ENCODE results near the gene DTNB. TPM values are rescaled to one million over a fixed set of nuclear protein-coding genes. Genes with fewer than 3 reads are reported as not detected.

DTNB gene
- total RNA-seq, 2 donors from 2014 or later = 4.3 to 4.4 TPM

GRCh38 chr2:25529034-25529433 lies 144.3 kb downstream of the DTNB start:
- H3K36me3 ChIP-seq = no peaks in the 10 kb centered on the region
- H3K4me1 ChIP-seq = no peaks in the 10 kb centered on the region
- H3K4me3 ChIP-seq = no peak overlapping the region
- no peaks in the 10 kb centered on the region for H3K9me3 ChIP-seq
- H3K27ac ChIP-seq = no peak overlapping the region
- no peaks in the 10 kb centered on the region for H3K27me3 ChIP-seq
- DNase-seq (ENCODE audit: low spot score) = no peak
- TF ChIP-seq CTCF (IDR thresholded peaks at IDR 0.05) = no peak

GRCh38 chr2:25528173-25528572 lies 145.2 kb downstream of the DTNB start:
- no peaks in the 10 kb centered on the region for H3K36me3 ChIP-seq
- no peak for TF ChIP-seq CTCF (IDR thresholded peaks at IDR 0.05)
- H3K27me3 ChIP-seq = no peaks in the 10 kb centered on the region
- no peaks in the 10 kb centered on the region for H3K4me1 ChIP-seq
- no peak overlapping the region for H3K27ac ChIP-seq
- DNase-seq (ENCODE audit: low spot score) = no peak
- no peaks in the 10 kb centered on the region for H3K9me3 ChIP-seq
- no peak overlapping the region for H3K4me3 ChIP-seq

GRCh38 chr2:25524507-25524906 lies 148.9 kb downstream of the DTNB start:
- TF ChIP-seq CTCF (IDR thresholded peaks at IDR 0.05) = no peak
- Histone ChIP-seq H3K4me1 (no peaks in the 10 kb centered on the region), H3K27me3 (no peaks in the 10 kb centered on the region), H3K4me3 (no peak overlapping the region), H3K27ac (no peak overlapping the region), H3K36me3 (no peaks in the 10 kb centered on the region), H3K9me3 (no peaks in the 10 kb centered on the region)
- DNase-seq (ENCODE audit: low spot score) = no peak

GRCh38 chr2:25523060-25523459 lies 150.3 kb downstream of the DTNB start:
- Histone ChIP-seq H3K4me3 (no peak overlapping the region), H3K9me3 (no peaks in the 10 kb centered on the region), H3K27ac (no peak overlapping the region), H3K36me3 (no peaks in the 10 kb centered on the region), H3K4me1 (no peaks in the 10 kb centered on the region), H3K27me3 (no peaks in the 10 kb centered on the region)
- no peak for TF ChIP-seq CTCF (IDR thresholded peaks at IDR 0.05)
- DNase-seq (ENCODE audit: low spot score) = no peak

- no peak for DNase-seq (ENCODE audit: low spot score)
- H3K9me3 ChIP-seq = no peaks in the 10 kb centered on the region
- H3K27ac ChIP-seq = no peak overlapping the region
- TF ChIP-seq CTCF (IDR thresholded peaks at IDR 0.05) = peak; percentile 40 to 84
- H3K4me3 ChIP-seq = peak overlapping the region in 1 of 2 donors; percentile 21
- no peaks in the 10 kb centered on the region for H3K36me3 ChIP-seq
- no peaks in the 10 kb centered on the region for H3K27me3 ChIP-seq
- H3K4me1 ChIP-seq = no peaks in the 10 kb centered on the region
These were observed 151.6 kb downstream of the DTNB start for GRCh38 chr2:25521665-25522387.

GRCh38 chr2:25521126-25521525 lies 152.3 kb downstream of the DTNB start:
- Histone ChIP-seq H3K27me3 (no peaks in the 10 kb centered on the region), H3K36me3 (no peaks in the 10 kb centered on the region), H3K4me1 (no peaks in the 10 kb centered on the region), H3K4me3 (no peak overlapping the region), H3K9me3 (no peaks in the 10 kb centered on the region), H3K27ac (no peak overlapping the region)
- TF ChIP-seq CTCF (IDR thresholded peaks at IDR 0.05) = no peak
- no peak for DNase-seq (ENCODE audit: low spot score)

Measured in right atrium auricular region (tissue), 2 donors.